Mucosa of gallbladder (tissue), 1 donor: Measurements from ENCODE around the gene SMIM3. TPM values are rescaled to one million over a fixed set of nuclear protein-coding genes. Genes with fewer than 3 reads are reported as not detected.
A peak's percentile ranks its signal among the peaks of the same experiment; 100 is the strongest.

Source experiments
- DNase-seq: peaks from one replicate; pipeline ENCODE4 v3.0.0-alpha.2; 2020; ENCODE audit warnings: low spot score
- total RNA-seq: library from RNA; stranded (reverse); gene quantifications from one replicate; pipeline ENCODE4 v1.2.1, GENCODE V29; 2021
- donor health status: DM: no; HTN: no; CAD: no.

The SMIM3 gene
- total RNA-seq, 1 donor from 2014 or later: 9.5 TPM

GRCh38 chr5:150765011-150765798 lies 13.4 kb upstream of the SMIM3 start:
- no peak for DNase-seq

- DNase-seq: no peak
Observed at GRCh38 chr5:150765799-150766169, 12.8 kb upstream of the SMIM3 start.

- DNase-seq: no peak
Observed at GRCh38 chr5:150766251-150766650, 12.3 kb upstream of the SMIM3 start.

GRCh38 chr5:150771034-150771795 lies 7.3 kb upstream of the SMIM3 start:
- DNase-seq: no peak

GRCh38 chr5:150774145-150774544 lies 4.4 kb upstream of the SMIM3 start:
- no peak for DNase-seq

DNA sequence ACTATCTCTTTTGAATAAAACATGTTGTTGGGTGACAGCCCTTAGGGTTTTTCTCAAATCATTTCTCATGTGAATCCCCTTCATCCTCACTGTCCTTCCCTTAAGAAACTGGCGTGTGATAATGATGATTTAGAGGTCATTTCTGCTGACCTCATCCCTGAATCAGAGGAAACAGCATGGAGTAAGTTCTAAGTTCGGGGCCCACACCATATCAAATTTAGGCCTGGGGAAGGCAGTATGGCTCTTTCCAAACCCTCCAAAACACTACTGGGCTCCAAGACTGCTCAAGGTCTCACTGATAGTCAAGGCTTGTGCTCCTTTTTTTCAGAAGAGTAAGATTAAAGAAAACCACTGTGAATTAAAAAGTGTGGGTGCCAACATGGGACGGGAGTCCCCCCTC lies 872 bp upstream of the SMIM3 start:
- no peak for DNase-seq

- DNase-seq: no peak
Observed at GRCh38 chr5:150778088-150778516, 455 bp upstream of the SMIM3 start.

DNA sequence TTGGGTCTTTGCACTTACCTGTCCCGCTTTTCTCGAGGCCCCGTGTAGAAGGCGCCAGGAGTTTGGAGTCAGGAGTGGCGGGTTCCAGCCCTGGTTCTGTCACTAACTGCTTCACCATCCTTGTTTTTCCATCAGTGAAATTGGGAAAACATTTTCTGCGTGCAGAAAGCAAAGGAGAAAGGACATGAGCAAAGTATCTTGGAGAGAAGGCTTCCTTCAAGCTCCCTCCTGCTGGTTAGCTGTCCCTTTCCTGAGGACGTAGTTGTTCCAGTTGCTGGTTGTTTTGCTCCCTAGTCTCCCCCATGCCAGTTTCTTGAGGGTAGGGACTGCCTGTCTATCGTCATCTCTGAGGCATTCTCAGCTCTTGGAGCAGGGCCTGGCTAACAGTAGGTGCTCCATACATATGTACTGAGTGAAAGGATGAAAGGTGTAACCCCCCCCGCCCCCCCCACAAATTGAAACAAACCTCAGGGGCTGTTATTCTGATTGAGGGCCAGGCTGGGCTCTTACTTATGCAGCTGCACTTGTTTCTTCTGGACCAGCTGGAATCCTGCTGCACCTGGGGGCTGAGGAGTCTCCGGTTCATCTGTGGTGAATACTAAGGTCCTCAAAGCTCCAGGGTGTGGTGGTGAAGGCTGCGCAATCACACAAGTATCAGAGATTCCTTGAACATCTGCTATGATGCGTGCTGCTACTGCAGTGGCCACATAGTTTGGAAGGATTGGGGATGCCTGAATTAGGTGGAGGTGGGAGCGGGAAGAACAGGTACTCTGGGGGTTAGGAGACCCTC lies 1.0 kb downstream of the SMIM3 start:
- DNase-seq: no peak

GRCh38 chr5:150780187-150780692 lies 1.7 kb downstream of the SMIM3 start:
- DNase-seq: peak; percentile 34

GRCh38 chr5:150780816-150781221 lies 2.3 kb downstream of the SMIM3 start:
- DNase-seq: no peak

GRCh38 chr5:150781706-150782614 lies 3.4 kb downstream of the SMIM3 start:
- peak; percentile 54 for DNase-seq

GRCh38 chr5:150782850-150783249 lies 4.3 kb downstream of the SMIM3 start:
- no peak for DNase-seq

DNA sequence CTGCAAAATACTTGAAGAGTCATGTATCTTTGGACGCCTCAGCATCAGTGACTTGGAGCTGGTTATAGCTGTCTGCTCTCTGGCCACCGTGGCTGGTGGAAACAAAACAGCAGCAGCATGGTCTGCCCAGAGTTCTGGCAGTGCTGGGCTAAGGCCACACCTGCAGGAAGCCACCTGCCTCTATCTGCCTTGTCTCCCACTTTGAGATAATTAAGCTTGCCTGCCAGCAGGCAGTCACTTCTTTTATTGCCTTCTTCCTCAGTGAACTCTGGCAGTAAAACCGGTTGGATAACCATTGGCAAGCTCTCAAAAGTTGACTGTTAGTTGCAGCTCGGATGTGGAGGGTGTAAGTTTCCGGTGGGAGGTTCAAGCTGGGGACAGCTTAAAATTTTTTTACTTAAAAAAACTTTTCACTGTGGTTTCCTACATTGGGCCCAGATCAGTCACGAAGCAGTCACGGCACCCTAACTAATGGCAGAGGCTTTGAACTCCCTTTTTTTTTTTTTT lies 4.9 kb downstream of the SMIM3 start:
- DNase-seq: peak; percentile 80

GRCh38 chr5:150785950-150786349 lies 7.4 kb downstream of the SMIM3 start:
- DNase-seq: no peak

- no peak for DNase-seq
Observed at GRCh38 chr5:150786876-150787275, 8.3 kb downstream of the SMIM3 start.

DNA sequence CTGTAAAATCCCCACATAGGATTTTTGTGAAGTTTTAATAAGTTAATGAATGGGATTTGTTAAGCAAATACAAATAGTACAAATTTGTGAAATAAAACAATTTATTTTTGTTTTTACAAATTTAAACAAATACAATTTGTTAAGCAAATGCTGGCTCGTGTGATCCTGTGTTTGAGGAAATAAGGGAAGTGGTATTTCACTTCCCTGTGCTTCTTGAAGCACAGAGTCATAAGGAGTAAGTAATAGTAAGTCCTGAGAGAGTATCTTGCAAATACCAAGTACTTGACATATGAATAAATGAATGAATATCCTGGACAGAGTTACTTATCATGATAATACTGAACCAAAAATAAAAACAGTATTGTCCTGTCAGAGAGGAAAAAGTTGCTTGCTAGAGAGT lies 9.1 kb downstream of the SMIM3 start:
- no peak for DNase-seq

DNA sequence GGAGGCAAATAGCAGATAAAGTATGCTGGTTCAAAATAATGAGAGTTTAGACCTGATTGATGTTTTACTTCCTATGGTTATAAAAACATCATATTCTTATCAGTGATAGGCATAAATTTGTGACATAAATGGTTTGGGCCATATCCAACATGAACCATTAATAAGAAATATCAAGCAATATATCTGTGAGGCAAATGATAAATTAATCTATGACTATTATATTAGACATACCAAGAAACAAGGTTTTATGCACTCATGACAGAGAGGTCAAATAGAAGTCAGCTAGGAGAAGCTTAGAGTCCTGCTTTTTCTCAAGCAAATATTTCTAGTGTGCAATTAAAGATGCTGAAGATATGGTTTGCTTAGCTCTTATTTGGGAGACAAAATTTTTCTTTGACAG lies 10.4 kb downstream of the SMIM3 start:
- DNase-seq: no peak

- no peak for DNase-seq
Observed at GRCh38 chr5:150789450-150789849, 10.9 kb downstream of the SMIM3 start.

DNA sequence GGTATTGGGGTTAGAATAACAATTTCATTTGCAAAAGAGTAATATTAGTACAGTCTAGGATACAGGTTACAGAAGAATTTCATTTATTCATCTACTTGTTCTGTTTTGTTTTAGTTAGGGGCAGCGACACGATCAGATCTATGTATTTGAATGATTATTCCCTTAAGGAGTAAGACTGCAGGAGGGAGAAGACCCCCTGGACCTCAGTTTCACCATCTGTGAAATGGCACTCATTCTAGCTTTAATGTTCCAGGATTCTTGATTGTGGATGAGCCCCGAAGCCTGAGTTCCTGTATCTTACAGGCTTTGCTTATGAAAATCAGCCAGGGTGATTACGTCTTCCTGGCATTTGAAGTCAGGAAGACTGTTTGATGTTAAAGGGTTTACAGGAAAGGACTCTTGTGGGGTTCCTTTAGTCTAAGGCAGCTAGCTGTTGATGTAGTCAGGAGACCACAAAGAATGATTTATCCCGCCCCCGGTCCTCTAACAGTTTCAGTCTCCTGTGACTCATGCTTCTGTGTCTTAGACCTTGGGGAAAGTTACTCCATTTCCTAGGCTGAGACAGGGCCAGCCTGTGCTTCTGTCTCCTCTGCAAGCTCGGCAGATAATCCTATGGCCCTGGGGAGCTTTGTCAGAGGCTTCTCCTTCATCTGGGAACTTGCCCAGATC lies 11.5 kb downstream of the SMIM3 start:
- peak; percentile 45 for DNase-seq

DNA sequence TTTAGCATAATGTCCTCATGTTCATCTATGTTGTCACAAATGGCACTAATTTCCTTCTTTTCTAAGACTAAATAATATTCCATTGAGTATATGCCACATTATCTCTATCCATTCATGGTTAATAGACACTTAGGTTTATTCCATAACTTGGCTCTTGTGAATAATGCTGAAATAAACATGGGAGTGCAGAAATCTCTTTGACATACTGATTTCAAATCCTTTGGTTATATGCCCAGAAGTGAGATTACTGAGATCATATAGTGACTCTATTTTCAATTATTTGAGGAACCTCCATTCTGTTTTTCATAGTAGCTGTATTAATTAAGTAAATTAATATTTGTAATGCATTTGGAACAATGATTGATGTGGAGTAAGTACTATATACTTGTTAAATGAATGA lies 13.0 kb downstream of the SMIM3 start:
- DNase-seq: no peak
